Measurements from ENCODE around the gene ATG4B. TPM values are rescaled to one million over a fixed set of nuclear protein-coding genes. Genes with fewer than 3 reads are reported as not detected.
A peak's percentile ranks its signal among the peaks of the same experiment; 100 is the strongest.

ATG4B gene
- total RNA-seq, 1 experiment from 2014 or later = 133 TPM

- TF ChIP-seq, protein P1, sequence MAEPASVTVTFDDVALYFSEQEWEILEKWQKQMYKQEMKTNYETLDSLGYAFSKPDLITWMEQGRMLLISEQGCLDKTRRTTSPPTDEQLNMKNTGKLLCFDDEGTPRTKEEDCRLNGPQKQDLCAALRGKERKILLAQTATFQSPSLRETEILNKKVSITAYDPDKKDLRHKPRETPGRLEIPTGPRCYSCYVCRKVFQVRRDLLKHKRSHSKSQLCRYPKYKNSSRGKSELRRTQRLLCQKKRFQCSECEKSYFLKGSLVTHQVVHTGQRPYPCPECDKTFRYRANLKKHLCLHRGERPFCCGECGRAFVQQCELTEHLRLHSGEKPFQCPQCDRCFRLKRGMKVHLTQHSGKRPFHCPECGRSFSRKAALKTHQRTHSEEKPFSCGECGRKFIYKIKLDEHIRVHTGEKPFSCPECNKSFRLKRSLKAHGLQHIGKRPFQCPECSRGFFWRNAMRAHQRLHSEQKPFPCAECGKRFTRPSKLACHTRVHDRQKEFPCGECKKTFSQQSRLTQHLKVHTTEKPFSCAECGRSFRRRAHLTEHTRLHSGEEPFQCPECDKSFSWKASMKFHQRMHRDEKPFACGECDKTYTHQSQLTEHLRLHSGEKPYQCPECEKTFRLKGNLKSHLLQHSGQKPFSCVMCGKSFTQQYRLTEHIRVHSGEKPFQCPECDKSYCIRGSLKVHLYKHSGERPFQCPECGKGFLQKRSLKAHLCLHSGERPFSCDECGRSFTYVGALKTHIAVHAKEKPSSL (CRISPR knock-in tag; conservative IDR thresholded peaks at IDR 0.05) = no peak
- TF ChIP-seq, protein P2, sequence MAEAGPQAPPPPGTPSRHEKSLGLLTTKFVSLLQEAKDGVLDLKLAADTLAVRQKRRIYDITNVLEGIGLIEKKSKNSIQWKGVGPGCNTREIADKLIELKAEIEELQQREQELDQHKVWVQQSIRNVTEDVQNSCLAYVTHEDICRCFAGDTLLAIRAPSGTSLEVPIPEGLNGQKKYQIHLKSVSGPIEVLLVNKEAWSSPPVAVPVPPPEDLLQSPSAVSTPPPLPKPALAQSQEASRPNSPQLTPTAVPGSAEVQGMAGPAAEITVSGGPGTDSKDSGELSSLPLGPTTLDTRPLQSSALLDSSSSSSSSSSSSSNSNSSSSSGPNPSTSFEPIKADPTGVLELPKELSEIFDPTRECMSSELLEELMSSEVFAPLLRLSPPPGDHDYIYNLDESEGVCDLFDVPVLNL (CRISPR knock-in tag; IDR thresholded peaks at IDR 0.05; ENCODE audit: borderline replicate concordance, low read depth) = peak; percentile 80
- TF ChIP-seq ZNF138 (CRISPR knock-in tag; conservative IDR thresholded peaks at IDR 0.05) (no peak), CREB1 (CRISPR knock-in tag; IDR thresholded peaks at IDR 0.05) (no peak), ZBTB21 (CRISPR knock-in tag; IDR thresholded peaks at IDR 0.05; ENCODE audit: borderline replicate concordance) (no peak), HMGA2 (CRISPR knock-in tag; IDR thresholded peaks at IDR 0.05) (no peak), ZNF423 (CRISPR knock-in tag; IDR thresholded peaks at IDR 0.05) (no peak), KAT7 (CRISPR knock-in tag; IDR thresholded peaks at IDR 0.05; ENCODE audit: borderline replicate concordance) (0 out of 2 replicates have a peak, but pooled peaks have one; percentile 49), SMAD4 (CRISPR knock-in tag; IDR thresholded peaks at IDR 0.05) (no peak), ZNF396 (CRISPR knock-in tag; IDR thresholded peaks at IDR 0.05; ENCODE audit: borderline replicate concordance) (no peak), GRHL2 (CRISPR knock-in tag; IDR thresholded peaks at IDR 0.05; ENCODE audit: insufficient replicate concordance, severe bottlenecking) (no peak), SP1 (CRISPR knock-in tag; conservative IDR thresholded peaks at IDR 0.05) (peak; percentile 80), ZNF281 (CRISPR knock-in tag; IDR thresholded peaks at IDR 0.05) (no peak), NR2C2 (CRISPR knock-in tag; IDR thresholded peaks at IDR 0.05) (no peak), ZBTB43 (CRISPR knock-in tag; IDR thresholded peaks at IDR 0.05) (peak; percentile 85), NFATC4 (CRISPR knock-in tag; IDR thresholded peaks at IDR 0.05) (0 out of 2 replicates have a peak, but pooled peaks have one; percentile 39), E2F1 (CRISPR knock-in tag; IDR thresholded peaks at IDR 0.05) (no peak), OVOL2 (CRISPR knock-in tag; IDR thresholded peaks at IDR 0.05; ENCODE audit: borderline replicate concordance) (no peak), RORB (CRISPR knock-in tag; IDR thresholded peaks at IDR 0.05) (no peak), ZNF317 (CRISPR knock-in tag; IDR thresholded peaks at IDR 0.05; ENCODE audit: borderline replicate concordance, low read depth) (peak; percentile 57; the same call in 1 of the 2 replicates), CREM (CRISPR knock-in tag; IDR thresholded peaks at IDR 0.05) (0 out of 2 replicates have a peak, but pooled peaks have one; percentile 16), USF1 (CRISPR knock-in tag; IDR thresholded peaks at IDR 0.05) (no peak), GTF2I (CRISPR knock-in tag; conservative IDR thresholded peaks at IDR 0.05) (no peak)
- TF ChIP-seq, protein P3, sequence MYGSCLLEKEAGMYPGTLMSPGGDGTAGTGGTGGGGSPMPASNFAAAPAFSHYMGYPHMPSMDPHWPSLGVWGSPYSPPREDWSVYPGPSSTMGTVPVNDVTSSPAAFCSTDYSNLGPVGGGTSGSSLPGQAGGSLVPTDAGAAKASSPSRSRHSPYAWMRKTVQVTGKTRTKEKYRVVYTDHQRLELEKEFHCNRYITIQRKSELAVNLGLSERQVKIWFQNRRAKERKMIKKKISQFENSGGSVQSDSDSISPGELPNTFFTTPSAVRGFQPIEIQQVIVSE (CRISPR knock-in tag; IDR thresholded peaks at IDR 0.05; ENCODE audit: borderline replicate concordance) = no peak
- TF ChIP-seq, protein P4, sequence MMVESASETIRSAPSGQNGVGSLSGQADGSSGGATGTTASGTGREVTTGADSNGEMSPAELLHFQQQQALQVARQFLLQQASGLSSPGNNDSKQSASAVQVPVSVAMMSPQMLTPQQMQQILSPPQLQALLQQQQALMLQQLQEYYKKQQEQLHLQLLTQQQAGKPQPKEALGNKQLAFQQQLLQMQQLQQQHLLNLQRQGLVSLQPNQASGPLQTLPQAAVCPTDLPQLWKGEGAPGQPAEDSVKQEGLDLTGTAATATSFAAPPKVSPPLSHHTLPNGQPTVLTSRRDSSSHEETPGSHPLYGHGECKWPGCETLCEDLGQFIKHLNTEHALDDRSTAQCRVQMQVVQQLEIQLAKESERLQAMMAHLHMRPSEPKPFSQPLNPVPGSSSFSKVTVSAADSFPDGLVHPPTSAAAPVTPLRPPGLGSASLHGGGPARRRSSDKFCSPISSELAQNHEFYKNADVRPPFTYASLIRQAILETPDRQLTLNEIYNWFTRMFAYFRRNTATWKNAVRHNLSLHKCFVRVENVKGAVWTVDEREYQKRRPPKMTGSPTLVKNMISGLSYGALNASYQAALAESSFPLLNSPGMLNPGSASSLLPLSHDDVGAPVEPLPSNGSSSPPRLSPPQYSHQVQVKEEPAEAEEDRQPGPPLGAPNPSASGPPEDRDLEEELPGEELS (CRISPR knock-in tag; IDR thresholded peaks at IDR 0.05) = no peak; the same call in 1 of the 2 replicates
- TF ChIP-seq, protein P5, sequence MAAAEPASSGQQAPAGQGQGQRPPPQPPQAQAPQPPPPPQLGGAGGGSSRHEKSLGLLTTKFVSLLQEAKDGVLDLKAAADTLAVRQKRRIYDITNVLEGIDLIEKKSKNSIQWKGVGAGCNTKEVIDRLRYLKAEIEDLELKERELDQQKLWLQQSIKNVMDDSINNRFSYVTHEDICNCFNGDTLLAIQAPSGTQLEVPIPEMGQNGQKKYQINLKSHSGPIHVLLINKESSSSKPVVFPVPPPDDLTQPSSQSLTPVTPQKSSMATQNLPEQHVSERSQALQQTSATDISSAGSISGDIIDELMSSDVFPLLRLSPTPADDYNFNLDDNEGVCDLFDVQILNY (CRISPR knock-in tag; IDR thresholded peaks at IDR 0.05) = peak; percentile 65; the same call in 1 of the 2 replicates
Observed at GRCh38 chr2:241701399-241702154, 64.1 kb downstream of the ATG4B start, which contains the start of gene ING5 (continued).
